ENCODE results near the gene USP25. TPM values are rescaled to one million over a fixed set of nuclear protein-coding genes. Genes with fewer than 3 reads are reported as not detected.

USP25 gene
- total RNA-seq, 1 donor from 2014 or later = 27.2 TPM

DNA sequence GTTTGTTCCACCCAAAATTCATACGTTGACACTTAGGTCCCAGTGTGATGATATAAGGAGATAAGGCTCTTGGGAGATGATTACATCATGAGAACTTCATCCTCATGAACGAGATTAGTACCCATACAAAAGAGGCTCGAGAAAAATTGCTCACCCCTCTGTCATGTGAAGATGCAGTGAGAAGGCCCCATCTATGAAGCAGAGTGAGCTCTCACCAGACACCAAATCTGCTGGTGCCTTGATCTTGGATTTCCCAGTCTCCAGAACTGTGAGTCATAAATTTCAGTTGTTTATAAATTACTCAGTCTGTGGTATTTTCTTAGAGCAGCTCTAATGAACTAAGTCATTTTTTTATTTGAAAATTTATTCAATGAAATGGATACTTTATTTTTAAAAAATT is 42.6 kb upstream of the USP25 start:
- TF ChIP-seq, protein P1, sequence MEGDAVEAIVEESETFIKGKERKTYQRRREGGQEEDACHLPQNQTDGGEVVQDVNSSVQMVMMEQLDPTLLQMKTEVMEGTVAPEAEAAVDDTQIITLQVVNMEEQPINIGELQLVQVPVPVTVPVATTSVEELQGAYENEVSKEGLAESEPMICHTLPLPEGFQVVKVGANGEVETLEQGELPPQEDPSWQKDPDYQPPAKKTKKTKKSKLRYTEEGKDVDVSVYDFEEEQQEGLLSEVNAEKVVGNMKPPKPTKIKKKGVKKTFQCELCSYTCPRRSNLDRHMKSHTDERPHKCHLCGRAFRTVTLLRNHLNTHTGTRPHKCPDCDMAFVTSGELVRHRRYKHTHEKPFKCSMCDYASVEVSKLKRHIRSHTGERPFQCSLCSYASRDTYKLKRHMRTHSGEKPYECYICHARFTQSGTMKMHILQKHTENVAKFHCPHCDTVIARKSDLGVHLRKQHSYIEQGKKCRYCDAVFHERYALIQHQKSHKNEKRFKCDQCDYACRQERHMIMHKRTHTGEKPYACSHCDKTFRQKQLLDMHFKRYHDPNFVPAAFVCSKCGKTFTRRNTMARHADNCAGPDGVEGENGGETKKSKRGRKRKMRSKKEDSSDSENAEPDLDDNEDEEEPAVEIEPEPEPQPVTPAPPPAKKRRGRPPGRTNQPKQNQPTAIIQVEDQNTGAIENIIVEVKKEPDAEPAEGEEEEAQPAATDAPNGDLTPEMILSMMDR (conservative IDR thresholded peaks at IDR 0.05) = no peak
- no peak for DNase-seq (ENCODE audit: low read depth, low spot score)
- H3K27me3 Mint-ChIP-seq (ENCODE audit: low read depth) = no peaks in the 10 kb centered on the region
- H3K4me1 Mint-ChIP-seq = no peaks in the 10 kb centered on the region
- no peaks in the 10 kb centered on the region for H3K9me3 Mint-ChIP-seq
- no peak overlapping the region for H3K4me3 Mint-ChIP-seq
- H3K36me3 Mint-ChIP-seq (ENCODE audit: low read depth) = no peaks in the 10 kb centered on the region
- H3K27ac Mint-ChIP-seq (ENCODE audit: unreplicated experiment) = no peak overlapping the region

DNA sequence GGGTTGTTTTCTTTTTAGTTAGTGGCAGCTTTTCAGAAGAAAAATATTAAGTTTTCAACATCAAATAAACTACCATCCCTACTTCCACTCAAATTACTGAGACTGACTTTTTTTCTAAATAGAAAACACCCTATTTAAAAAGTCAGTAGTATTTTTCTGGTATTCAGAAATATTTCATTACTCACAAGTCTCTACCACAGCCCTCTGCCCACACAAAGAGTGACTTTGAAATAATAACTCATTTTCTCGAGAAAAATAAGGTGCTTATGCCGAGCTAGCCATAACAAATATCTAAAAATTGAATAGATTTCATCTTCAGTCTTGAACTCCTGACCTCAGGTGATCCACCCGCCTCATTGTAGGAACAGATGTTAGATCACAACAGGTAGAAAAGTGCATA is 41.8 kb upstream of the USP25 start:
- Mint-ChIP-seq H3K36me3 (ENCODE audit: low read depth) (no peaks in the 10 kb centered on the region), H3K27ac (ENCODE audit: unreplicated experiment) (no peak overlapping the region), H3K27me3 (ENCODE audit: low read depth) (no peaks in the 10 kb centered on the region), H3K4me1 (no peaks in the 10 kb centered on the region), H3K9me3 (no peaks in the 10 kb centered on the region), H3K4me3 (no peak overlapping the region)
- DNase-seq (ENCODE audit: low read depth, low spot score) = no peak
- TF ChIP-seq, protein P1 (conservative IDR thresholded peaks at IDR 0.05) = no peak

DNA sequence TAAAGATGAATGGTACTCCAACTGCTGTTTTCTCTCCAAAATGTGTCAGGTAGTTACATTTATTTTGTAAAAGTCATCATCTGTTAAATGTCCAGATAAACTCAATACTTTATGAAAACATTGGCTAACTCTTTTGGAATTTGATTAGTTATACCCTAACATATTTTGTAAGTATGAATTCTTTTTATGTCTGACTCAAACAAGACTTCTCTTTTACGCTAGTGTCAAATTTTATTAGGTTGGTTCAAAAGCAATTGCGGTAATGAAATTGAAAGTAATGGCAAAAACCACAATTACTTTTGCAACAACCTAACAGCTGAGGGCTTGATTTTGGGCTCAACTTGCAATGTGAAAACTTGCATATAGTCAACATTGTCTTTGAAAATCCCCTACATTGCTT is 41.0 kb upstream of the USP25 start:
- no peak for DNase-seq (ENCODE audit: low read depth, low spot score)
- no peak overlapping the region for H3K4me3 Mint-ChIP-seq
- H3K36me3 Mint-ChIP-seq (ENCODE audit: low read depth) = no peaks in the 10 kb centered on the region
- no peaks in the 10 kb centered on the region for H3K27me3 Mint-ChIP-seq (ENCODE audit: low read depth)
- TF ChIP-seq, protein P1 (conservative IDR thresholded peaks at IDR 0.05) = no peak
- no peaks in the 10 kb centered on the region for H3K9me3 Mint-ChIP-seq
- H3K4me1 Mint-ChIP-seq = no peaks in the 10 kb centered on the region
- H3K27ac Mint-ChIP-seq (ENCODE audit: unreplicated experiment) = no peak overlapping the region

DNA sequence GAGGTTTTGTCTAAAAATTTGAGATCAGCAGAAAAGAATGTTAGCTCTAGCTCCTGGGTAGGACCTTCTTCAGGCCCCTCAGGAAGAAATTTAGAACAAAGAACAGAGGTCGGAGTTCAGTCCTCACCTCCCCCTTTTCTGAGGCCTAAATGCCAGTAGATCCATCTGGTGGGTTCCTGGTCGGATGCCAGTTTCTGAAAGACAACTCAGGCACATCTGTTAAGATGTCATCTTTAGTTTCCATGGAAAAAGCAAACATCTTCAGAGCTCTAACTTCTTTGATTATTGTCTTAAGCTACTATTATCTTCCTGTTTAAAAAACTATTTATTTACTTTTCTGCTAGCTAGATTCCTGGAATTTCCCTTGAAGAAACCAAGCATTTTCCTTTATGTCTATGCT is 37.1 kb upstream of the USP25 start:
- H3K36me3 Mint-ChIP-seq (ENCODE audit: low read depth) = no peaks in the 10 kb centered on the region
- H3K4me1 Mint-ChIP-seq = no peaks in the 10 kb centered on the region
- no peak for DNase-seq (ENCODE audit: low read depth, low spot score)
- no peak overlapping the region for H3K27ac Mint-ChIP-seq (ENCODE audit: unreplicated experiment)
- H3K9me3 Mint-ChIP-seq = peaks cover 5% of the 10 kb centered on the region
- H3K4me3 Mint-ChIP-seq = no peak overlapping the region
- H3K27me3 Mint-ChIP-seq (ENCODE audit: low read depth) = no peaks in the 10 kb centered on the region
- TF ChIP-seq, protein P1 (conservative IDR thresholded peaks at IDR 0.05) = no peak

DNA sequence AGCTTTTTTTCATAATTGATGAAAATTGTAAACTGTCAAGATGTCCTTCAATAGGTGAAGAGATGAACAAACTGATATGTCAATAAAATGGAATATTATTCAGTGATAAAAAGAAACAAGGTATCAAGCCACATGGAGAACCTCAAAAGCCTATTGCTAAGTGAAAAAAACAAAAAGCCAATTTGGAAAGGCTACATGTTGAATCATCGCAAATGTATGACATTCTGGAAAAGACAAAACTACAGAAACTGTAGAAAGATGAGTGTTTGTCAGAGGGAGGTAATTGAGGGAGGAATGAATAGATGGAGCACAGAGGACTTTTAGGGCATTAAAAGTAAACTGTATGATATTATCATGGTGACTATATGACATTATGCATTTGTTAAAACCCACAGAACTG is 34.5 kb upstream of the USP25 start:
- no peak for DNase-seq (ENCODE audit: low read depth, low spot score)
- no peak overlapping the region for H3K4me3 Mint-ChIP-seq
- H3K36me3 Mint-ChIP-seq (ENCODE audit: low read depth) = no peaks in the 10 kb centered on the region
- TF ChIP-seq, protein P1 (conservative IDR thresholded peaks at IDR 0.05) = no peak
- no peak overlapping the region for H3K27ac Mint-ChIP-seq (ENCODE audit: unreplicated experiment)
- H3K4me1 Mint-ChIP-seq = no peaks in the 10 kb centered on the region
- no peaks in the 10 kb centered on the region for H3K27me3 Mint-ChIP-seq (ENCODE audit: low read depth)
- peaks cover 7% of the 10 kb centered on the region for H3K9me3 Mint-ChIP-seq

DNA sequence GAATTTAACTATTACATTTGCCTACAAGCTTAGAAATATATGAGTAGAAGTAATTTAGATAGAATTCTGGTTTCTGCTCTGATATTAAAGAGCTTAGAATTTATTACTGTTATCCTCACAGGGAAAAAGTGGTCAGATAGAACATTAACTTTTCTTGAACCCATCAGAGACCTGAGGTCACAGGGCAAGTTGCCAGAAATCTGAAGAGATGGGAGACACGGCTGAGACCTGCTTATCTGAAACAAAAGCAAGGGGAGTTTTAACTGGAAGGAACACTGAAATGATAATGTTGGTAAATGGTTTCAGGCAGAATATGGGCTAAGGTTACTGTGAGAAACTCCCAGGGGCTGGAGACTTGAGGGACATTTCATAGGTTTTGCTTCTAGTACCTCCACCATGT is 28.0 kb upstream of the USP25 start:
- no peak for DNase-seq (ENCODE audit: low read depth, low spot score)
- TF ChIP-seq, protein P1 (conservative IDR thresholded peaks at IDR 0.05) = no peak
- H3K36me3 Mint-ChIP-seq (ENCODE audit: low read depth) = no peaks in the 10 kb centered on the region
- no peak overlapping the region for H3K27ac Mint-ChIP-seq (ENCODE audit: unreplicated experiment)
- no peaks in the 10 kb centered on the region for H3K4me1 Mint-ChIP-seq
- no peak overlapping the region for H3K4me3 Mint-ChIP-seq
- H3K9me3 Mint-ChIP-seq = peaks cover 16% of the 10 kb centered on the region
- no peaks in the 10 kb centered on the region for H3K27me3 Mint-ChIP-seq (ENCODE audit: low read depth)
